Effector memory CD4-positive, alpha-beta T cell (primary cell): ENCODE measurements around the gene C2orf72.

Experiments
- DNase-seq, 3 donors: peaks; one replicate each; pipeline ENCODE4 v3.0.0-alpha.2; 2020
- H3K27ac ChIP-seq: 2 replicates; pipeline ENCODE4 v1.7.0; 2013; ENCODE audit warnings: mild to moderate bottlenecking, low read length, moderate library complexity; ENCODE audit not compliant: insufficient read depth, poor library complexity, severe bottlenecking
- H3K27me3 ChIP-seq: replicated peaks from 2 replicates; pipeline ENCODE4 v1.7.0; 2013; ENCODE audit warnings: mild to moderate bottlenecking, low read length; ENCODE audit not compliant: insufficient read depth, control insufficient read depth, poor library complexity, severe bottlenecking
- H3K36me3 ChIP-seq: 2 replicates; pipeline ENCODE4 v1.7.0; 2013; ENCODE audit warnings: mild to moderate bottlenecking, low read length, moderate library complexity; ENCODE audit not compliant: control insufficient read depth, insufficient read depth
- H3K4me1 ChIP-seq: 2 replicates; pipeline ENCODE4 v1.7.0; 2013; ENCODE audit warnings: low read length, mild to moderate bottlenecking; ENCODE audit not compliant: control insufficient read depth, insufficient read depth, poor library complexity, severe bottlenecking
- H3K4me3 ChIP-seq: 2 replicates; pipeline ENCODE4 v1.7.0; 2013; ENCODE audit warnings: low read length, low read depth, mild to moderate bottlenecking; ENCODE audit not compliant: insufficient read depth, poor library complexity, severe bottlenecking
- H3K9me3 ChIP-seq: 2 replicates; pipeline ENCODE4 v1.7.0; 2013; ENCODE audit warnings: mild to moderate bottlenecking, low read length, moderate library complexity; ENCODE audit not compliant: control insufficient read depth

Gene C2orf72

DNA sequence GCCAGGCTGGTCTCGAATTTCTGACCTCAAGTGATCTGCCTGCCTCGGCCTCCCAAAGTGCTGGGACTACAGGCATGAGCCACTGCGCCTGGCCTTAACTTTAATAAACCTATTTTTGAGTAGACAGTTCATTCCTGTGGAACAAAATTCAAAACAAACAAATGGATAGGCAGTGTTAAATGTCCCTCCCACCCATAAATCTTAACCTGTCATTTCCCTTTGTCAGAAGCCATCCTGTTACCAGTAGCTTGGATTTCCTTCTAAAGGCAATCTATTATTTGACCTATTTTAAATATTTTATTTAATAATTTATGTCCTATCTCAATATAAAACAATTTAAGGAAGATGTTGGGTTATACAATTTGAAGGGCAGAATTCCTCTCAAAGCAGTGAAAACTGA lies 6.6 kb upstream of the C2orf72 start:
- Histone ChIP-seq H3K27ac (no peak overlapping the region), H3K9me3 (no peaks in the 10 kb centered on the region), H3K4me3 (no peak overlapping the region), H3K4me1 (no peaks in the 10 kb centered on the region), H3K36me3 (no peaks in the 10 kb centered on the region), H3K27me3 (no peaks in the 10 kb centered on the region)
- no peak for DNase-seq

- no peaks in the 10 kb centered on the region for H3K9me3 ChIP-seq
- H3K27ac ChIP-seq, result no peak overlapping the region
- H3K27me3 ChIP-seq, result peaks cover 10% of the 10 kb centered on the region
- H3K4me3 ChIP-seq, result no peak overlapping the region
- DNase-seq, result no peak
- H3K36me3 ChIP-seq, result no peaks in the 10 kb centered on the region
- H3K4me1 ChIP-seq, result no peaks in the 10 kb centered on the region
These were observed 4.7 kb upstream of the C2orf72 start for GRCh38 chr2:231032575-231033140.

GRCh38 chr2:231033147-231034132 lies 3.9 kb upstream of the C2orf72 start:
- DNase-seq, result no peak
- no peaks in the 10 kb centered on the region for H3K4me1 ChIP-seq
- no peaks in the 10 kb centered on the region for H3K36me3 ChIP-seq
- no peak overlapping the region for H3K4me3 ChIP-seq
- H3K27me3 ChIP-seq, result peaks cover 13% of the 10 kb centered on the region
- H3K27ac ChIP-seq, result no peak overlapping the region
- no peaks in the 10 kb centered on the region for H3K9me3 ChIP-seq

GRCh38 chr2:231034291-231034882 lies 2.9 kb upstream of the C2orf72 start:
- no peak for DNase-seq
- H3K36me3 ChIP-seq, result no peaks in the 10 kb centered on the region
- no peak overlapping the region for H3K27ac ChIP-seq
- no peaks in the 10 kb centered on the region for H3K9me3 ChIP-seq
- H3K4me1 ChIP-seq, result no peaks in the 10 kb centered on the region
- H3K27me3 ChIP-seq, result peaks cover 19% of the 10 kb centered on the region
- no peak overlapping the region for H3K4me3 ChIP-seq

DNA sequence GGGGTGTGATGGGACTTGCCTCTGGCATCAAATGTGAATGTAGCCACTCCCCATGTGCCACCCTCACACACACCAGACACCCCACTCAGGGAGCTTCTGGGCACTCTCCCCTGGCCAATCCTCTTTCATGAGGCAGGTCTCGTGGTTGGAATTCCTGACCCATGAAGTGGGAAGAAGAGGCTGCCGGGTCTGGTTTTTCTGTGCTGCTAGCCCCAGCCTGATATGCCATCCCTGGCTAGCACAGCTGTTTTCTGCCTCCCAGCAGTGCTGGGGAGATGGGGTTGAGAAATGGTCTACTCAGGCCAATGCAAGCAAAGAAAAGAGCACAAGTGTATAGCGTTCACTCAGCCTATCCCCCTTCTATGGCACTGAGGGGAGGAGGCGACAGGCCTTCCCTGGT lies 1.2 kb upstream of the C2orf72 start:
- no peak overlapping the region for H3K27ac ChIP-seq
- no peaks in the 10 kb centered on the region for H3K9me3 ChIP-seq
- peaks cover 27% of the 10 kb centered on the region for H3K27me3 ChIP-seq
- H3K4me1 ChIP-seq, result no peaks in the 10 kb centered on the region
- no peak overlapping the region for H3K4me3 ChIP-seq
- H3K36me3 ChIP-seq, result no peaks in the 10 kb centered on the region
- DNase-seq, result no peak

DNA sequence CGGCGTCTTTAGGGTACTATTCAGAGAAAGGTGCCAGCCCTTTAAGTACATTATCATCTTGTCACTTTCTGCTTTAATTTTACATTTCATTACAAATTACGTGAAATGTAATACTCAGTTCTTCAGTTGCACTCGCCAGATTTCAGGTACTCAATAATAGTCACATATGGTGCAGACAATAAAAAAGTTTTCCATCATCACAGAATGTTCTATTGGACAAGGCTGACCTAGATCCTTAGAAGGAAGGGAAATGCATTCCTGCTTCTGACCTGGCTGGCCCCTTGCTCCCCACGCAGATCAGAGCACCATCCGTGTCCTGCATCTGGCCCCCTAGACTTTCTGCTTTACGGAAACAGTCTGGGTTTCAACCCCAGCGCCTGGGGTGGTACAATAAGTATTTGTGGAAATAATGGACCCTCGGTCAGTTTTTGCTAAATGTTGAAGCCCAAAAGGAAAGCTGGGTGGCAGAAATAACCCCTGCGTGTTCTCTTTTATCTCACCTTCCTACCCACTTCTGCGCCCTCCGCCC lies 681 bp upstream of the C2orf72 start:
- H3K9me3 ChIP-seq, result no peaks in the 10 kb centered on the region
- H3K4me1 ChIP-seq, result no peaks in the 10 kb centered on the region
- DNase-seq, result no peak
- peaks cover 32% of the 10 kb centered on the region for H3K27me3 ChIP-seq
- no peak overlapping the region for H3K27ac ChIP-seq
- no peaks in the 10 kb centered on the region for H3K36me3 ChIP-seq
- no peak overlapping the region for H3K4me3 ChIP-seq

DNA sequence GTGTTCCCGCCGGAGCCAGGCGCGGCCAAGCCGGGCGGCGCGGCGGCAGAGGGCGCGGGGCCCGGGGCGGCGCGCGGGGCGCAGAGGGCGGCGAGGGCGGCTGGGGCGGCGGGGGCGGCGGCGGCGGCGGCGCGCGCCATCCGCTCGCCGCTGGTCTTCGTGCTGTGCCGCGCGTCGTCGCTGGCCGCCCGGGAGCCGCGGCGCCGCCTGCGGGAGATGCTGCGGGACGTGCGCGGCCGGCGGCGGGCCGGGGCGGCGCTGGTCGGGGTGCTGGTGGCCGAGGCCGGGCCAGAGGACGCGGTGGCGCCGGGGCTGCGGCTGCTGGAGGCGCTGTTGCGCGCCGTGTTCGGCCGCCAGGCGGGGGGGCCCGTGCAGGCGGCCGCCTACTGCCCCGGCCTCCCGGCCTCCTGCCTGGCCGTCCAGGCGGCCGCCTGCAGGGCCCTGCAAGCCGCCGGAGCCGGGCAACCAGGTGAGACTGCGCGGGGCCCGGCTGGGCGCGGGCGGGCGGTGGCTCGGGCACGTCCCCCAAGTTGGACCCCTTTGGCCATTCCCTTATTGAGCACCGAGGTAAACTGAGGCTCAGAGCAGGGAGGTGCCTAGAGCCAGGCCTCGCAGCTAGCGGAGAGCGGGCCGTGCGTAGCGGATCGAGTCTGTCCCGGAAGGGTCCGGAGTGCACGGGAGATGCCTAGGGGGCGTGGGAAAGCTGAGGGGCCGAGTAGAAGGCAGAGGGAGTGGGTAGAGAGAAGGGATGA lies 584 bp downstream of the C2orf72 start:
- no peak for DNase-seq
- Histone ChIP-seq H3K9me3 (no peaks in the 10 kb centered on the region), H3K36me3 (no peaks in the 10 kb centered on the region), H3K27me3 (peaks cover 33% of the 10 kb centered on the region), H3K4me1 (no peaks in the 10 kb centered on the region), H3K4me3 (no peak overlapping the region), H3K27ac (no peak overlapping the region)

GRCh38 chr2:231038483-231039293 lies 1.4 kb downstream of the C2orf72 start:
- DNase-seq, result no peak
- H3K27me3 ChIP-seq, result peaks cover 33% of the 10 kb centered on the region
- no peak overlapping the region for H3K4me3 ChIP-seq
- H3K27ac ChIP-seq, result no peak overlapping the region
- H3K9me3 ChIP-seq, result no peaks in the 10 kb centered on the region
- H3K36me3 ChIP-seq, result no peaks in the 10 kb centered on the region
- no peaks in the 10 kb centered on the region for H3K4me1 ChIP-seq

DNA sequence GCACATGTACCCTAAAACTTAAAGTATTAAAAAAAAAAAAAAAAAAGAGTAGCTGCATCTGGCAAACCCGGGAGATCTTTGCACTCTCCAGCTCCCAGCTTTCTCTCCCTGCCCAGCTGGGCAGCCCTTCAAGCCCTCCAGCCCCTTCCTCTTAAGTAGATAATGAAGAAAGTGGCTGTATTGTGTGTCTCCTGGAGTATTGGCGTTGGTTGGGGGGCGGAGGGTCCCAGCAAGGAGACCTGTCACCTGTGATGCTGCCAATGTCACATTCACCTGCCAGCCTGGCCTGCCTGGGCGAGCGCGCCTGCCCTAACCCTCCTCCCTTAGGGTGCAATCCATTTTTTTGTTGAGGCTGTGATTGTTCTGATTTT lies 2.0 kb downstream of the C2orf72 start:
- H3K4me3 ChIP-seq, result no peak overlapping the region
- no peaks in the 10 kb centered on the region for H3K36me3 ChIP-seq
- DNase-seq, result no peak
- H3K27me3 ChIP-seq, result peaks cover 33% of the 10 kb centered on the region
- H3K9me3 ChIP-seq, result no peaks in the 10 kb centered on the region
- H3K4me1 ChIP-seq, result no peaks in the 10 kb centered on the region
- H3K27ac ChIP-seq, result no peak overlapping the region
